OCI-LY1 (cell line): ENCODE data around the gene LIPC.

Experiments
- EZH2 ChIP-seq: fragments of 200-600 bp; sonication (generic), shearing (Covaris generic); IDR thresholded peaks from 2 replicates; pipeline ENCODE4 v1.8.0; 2017; ENCODE audit warnings: borderline replicate concordance, mixed run types, mild to moderate bottlenecking, antibody characterized with exemption, low read length, moderate library complexity, mixed read lengths
- TF ChIP-seq, protein P1 (sequence below): fragments of 200-600 bp; sonication (generic), shearing (Covaris generic); IDR thresholded peaks from 2 replicates; pipeline ENCODE4 v1.5.1; 2017; ENCODE audit warnings: mild to moderate bottlenecking, antibody characterized with exemption, low read length, moderate library complexity, mixed read lengths

GRCh38 chr15:58528188-58528870 is 96.5 kb downstream of the LIPC start:
- TF ChIP-seq, protein P1, sequence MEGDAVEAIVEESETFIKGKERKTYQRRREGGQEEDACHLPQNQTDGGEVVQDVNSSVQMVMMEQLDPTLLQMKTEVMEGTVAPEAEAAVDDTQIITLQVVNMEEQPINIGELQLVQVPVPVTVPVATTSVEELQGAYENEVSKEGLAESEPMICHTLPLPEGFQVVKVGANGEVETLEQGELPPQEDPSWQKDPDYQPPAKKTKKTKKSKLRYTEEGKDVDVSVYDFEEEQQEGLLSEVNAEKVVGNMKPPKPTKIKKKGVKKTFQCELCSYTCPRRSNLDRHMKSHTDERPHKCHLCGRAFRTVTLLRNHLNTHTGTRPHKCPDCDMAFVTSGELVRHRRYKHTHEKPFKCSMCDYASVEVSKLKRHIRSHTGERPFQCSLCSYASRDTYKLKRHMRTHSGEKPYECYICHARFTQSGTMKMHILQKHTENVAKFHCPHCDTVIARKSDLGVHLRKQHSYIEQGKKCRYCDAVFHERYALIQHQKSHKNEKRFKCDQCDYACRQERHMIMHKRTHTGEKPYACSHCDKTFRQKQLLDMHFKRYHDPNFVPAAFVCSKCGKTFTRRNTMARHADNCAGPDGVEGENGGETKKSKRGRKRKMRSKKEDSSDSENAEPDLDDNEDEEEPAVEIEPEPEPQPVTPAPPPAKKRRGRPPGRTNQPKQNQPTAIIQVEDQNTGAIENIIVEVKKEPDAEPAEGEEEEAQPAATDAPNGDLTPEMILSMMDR, result no peak
- TF ChIP-seq EZH2, result no peak
